Activated CD4-positive, alpha-beta memory T cell treated with anti-CD3 and anti-CD28 coated beads for 36 hours (primary cell): Measurements from ENCODE around the gene ADAMTS3. TPM values are rescaled to one million over a fixed set of nuclear protein-coding genes. Genes with fewer than 3 reads are reported as not detected.

Source experiments
- CTCF ChIA-PET: fragments of 350-600 bp; sonication (Branson Sonifier 250); formaldehyde crosslinking; loops from one replicate; lab custom pipeline; 2021; ENCODE audit warnings: antibody characterized with exemption, inconsistent platforms; lab: Charles Lee
- POLR2A ChIA-PET: fragments of 350-600 bp; sonication (Branson Sonifier 250); formaldehyde crosslinking; loops from one replicate; lab custom pipeline; 2021; ENCODE audit warnings: antibody characterized with exemption; lab: Charles Lee
- DNase-seq: peaks from one replicate; pipeline ENCODE4 v3.0.0-alpha.2; 2020
- H3K27ac Mint-ChIP-seq: one replicate; pipeline ENCODE4 v1.8.0; 2021; ENCODE audit warnings: mixed read lengths
- H3K27me3 Mint-ChIP-seq: one replicate; pipeline ENCODE4 v1.8.0; 2021; ENCODE audit warnings: mixed read lengths
- H3K36me3 Mint-ChIP-seq: one replicate; pipeline ENCODE4 v1.8.0; 2021; ENCODE audit warnings: mixed read lengths
- H3K4me1 Mint-ChIP-seq: one replicate; pipeline ENCODE4 v1.8.0; 2021; ENCODE audit warnings: low read depth, mixed read lengths
- H3K4me3 Mint-ChIP-seq: one replicate; pipeline ENCODE4 v1.8.0; 2021; ENCODE audit warnings: mild to moderate bottlenecking, mixed read lengths
- H3K9me3 Mint-ChIP-seq: one replicate; pipeline ENCODE4 v1.8.0; 2021; ENCODE audit warnings: mixed read lengths
- intact Hi-C: fragments of 100-400 bp; cut with micrococcal nuclease; formaldehyde crosslinking; loops from one replicate; pipeline ENCODE4 v1.15.1; 2023
- total RNA-seq, 2 experiments: library from RNA; stranded (reverse); gene quantifications; one replicate each; pipeline ENCODE4 v1.2.3, GENCODE V29; 2021

ADAMTS3 gene
- total RNA-seq, 2 experiments from 2014 or later = not detected

GRCh38 chr4:72318421-72319170 is 250.4 kb downstream of the ADAMTS3 start:
- H3K4me1 Mint-ChIP-seq = peaks cover 6% of the 10 kb centered on the region
- H3K27ac Mint-ChIP-seq = no peak overlapping the region
- H3K27me3 Mint-ChIP-seq = peaks cover 5% of the 10 kb centered on the region
- CTCF ChIA-PET = interaction anchor here (0.6 to 1.2 kb wide), 3 partner anchors 8 to 16 kb away, joined by 3 to 5 read pairs (median 4); no protein-coding TSS in a partner anchor
- H3K4me3 Mint-ChIP-seq = no peak overlapping the region
- H3K9me3 Mint-ChIP-seq = no peaks in the 10 kb centered on the region
- intact Hi-C loops = no loop called here
- DNase-seq = no peak
- H3K36me3 Mint-ChIP-seq = no peaks in the 10 kb centered on the region
- POLR2A ChIA-PET = no interaction called here

GRCh38 chr4:72314869-72315268 is 254.2 kb downstream of the ADAMTS3 start:
- no peak for DNase-seq
- H3K27me3 Mint-ChIP-seq = no peaks in the 10 kb centered on the region
- ChIA-PET POLR2A (interaction anchor here (0.5 kb wide), 1 partner anchor 34 kb away, joined by 4 read pairs; no protein-coding TSS in a partner anchor), CTCF (interaction anchor here (1.0 to 1.8 kb wide), 2 partner anchors 10 to 12 kb away, joined by 3 to 7 read pairs; no protein-coding TSS in a partner anchor)
- no peak overlapping the region for H3K4me3 Mint-ChIP-seq
- H3K9me3 Mint-ChIP-seq = no peaks in the 10 kb centered on the region
- intact Hi-C loops = no loop called here
- peaks cover 6% of the 10 kb centered on the region for H3K4me1 Mint-ChIP-seq
- no peaks in the 10 kb centered on the region for H3K36me3 Mint-ChIP-seq
- no peak overlapping the region for H3K27ac Mint-ChIP-seq

- ChIA-PET POLR2A (no interaction called here), CTCF (interaction anchor here (0.6 to 2.4 kb wide), 4 partner anchors 9 to 757 kb away, joined by 3 to 8 read pairs (median 5); no protein-coding TSS in a partner anchor)
- Mint-ChIP-seq H3K9me3 (no peaks in the 10 kb centered on the region), H3K4me1 (no peaks in the 10 kb centered on the region), H3K27me3 (peaks cover 2% of the 10 kb centered on the region), H3K27ac (no peak overlapping the region), H3K36me3 (no peaks in the 10 kb centered on the region), H3K4me3 (no peak overlapping the region)
- intact Hi-C loops = no loop called here
- DNase-seq = no peak
Observed at GRCh38 chr4:72313121-72313520, 255.9 kb downstream of the ADAMTS3 start.

GRCh38 chr4:72312032-72312650 is 256.9 kb downstream of the ADAMTS3 start:
- H3K9me3 Mint-ChIP-seq = no peaks in the 10 kb centered on the region
- H3K27me3 Mint-ChIP-seq = peaks cover 2% of the 10 kb centered on the region
- POLR2A ChIA-PET = no interaction called here
- H3K27ac Mint-ChIP-seq = no peak overlapping the region
- no peaks in the 10 kb centered on the region for H3K4me1 Mint-ChIP-seq
- CTCF ChIA-PET = interaction anchor here (0.6 to 2.4 kb wide), 4 partner anchors 8 to 16 kb away, joined by 3 to 8 read pairs (median 5); no protein-coding TSS in a partner anchor
- H3K4me3 Mint-ChIP-seq = no peak overlapping the region
- H3K36me3 Mint-ChIP-seq = no peaks in the 10 kb centered on the region
- intact Hi-C loops = no loop called here
- no peak for DNase-seq

GRCh38 chr4:72311291-72311690 is 257.7 kb downstream of the ADAMTS3 start:
- no peak overlapping the region for H3K4me3 Mint-ChIP-seq
- H3K9me3 Mint-ChIP-seq = no peaks in the 10 kb centered on the region
- no peak overlapping the region for H3K27ac Mint-ChIP-seq
- H3K4me1 Mint-ChIP-seq = no peaks in the 10 kb centered on the region
- CTCF ChIA-PET = no interaction called here
- POLR2A ChIA-PET = no interaction called here
- no peak for DNase-seq
- no peaks in the 10 kb centered on the region for H3K36me3 Mint-ChIP-seq
- peaks cover 2% of the 10 kb centered on the region for H3K27me3 Mint-ChIP-seq
- intact Hi-C loops = no loop called here

- DNase-seq = no peak
- Mint-ChIP-seq H3K36me3 (no peaks in the 10 kb centered on the region), H3K4me1 (no peaks in the 10 kb centered on the region), H3K27me3 (peaks cover 2% of the 10 kb centered on the region), H3K9me3 (no peaks in the 10 kb centered on the region), H3K4me3 (no peak overlapping the region), H3K27ac (no peak overlapping the region)
- intact Hi-C loops = loop anchor here (10.0 kb wide), 1 partner anchor 191 kb away; no protein-coding TSS in a partner anchor
- CTCF ChIA-PET = interaction anchor here (1.5 kb wide), 1 partner anchor 9 kb away, joined by 3 read pairs; no protein-coding TSS in a partner anchor
- POLR2A ChIA-PET = no interaction called here
Observed at GRCh38 chr4:72305620-72306019, 263.4 kb downstream of the ADAMTS3 start.

GRCh38 chr4:72305080-72305479 is 263.9 kb downstream of the ADAMTS3 start:
- intact Hi-C loops = loop anchor here (10.0 kb wide), 1 partner anchor 190 kb away; no protein-coding TSS in a partner anchor
- no peaks in the 10 kb centered on the region for H3K36me3 Mint-ChIP-seq
- ChIA-PET POLR2A (no interaction called here), CTCF (interaction anchor here (1.1 to 1.7 kb wide), 3 partner anchors 8 to 10 kb away, joined by 3 to 8 read pairs (median 3); no protein-coding TSS in a partner anchor)
- no peak overlapping the region for H3K27ac Mint-ChIP-seq
- H3K4me3 Mint-ChIP-seq = no peak overlapping the region
- peaks cover 2% of the 10 kb centered on the region for H3K27me3 Mint-ChIP-seq
- DNase-seq = no peak
- H3K9me3 Mint-ChIP-seq = no peaks in the 10 kb centered on the region
- H3K4me1 Mint-ChIP-seq = no peaks in the 10 kb centered on the region

GRCh38 chr4:72302981-72303704 is 265.9 kb downstream of the ADAMTS3 start:
- no peaks in the 10 kb centered on the region for H3K4me1 Mint-ChIP-seq
- H3K27ac Mint-ChIP-seq = no peak overlapping the region
- ChIA-PET CTCF (interaction anchor here (0.6 to 2.1 kb wide), 15 partner anchors 9 to 1702 kb away, joined by 3 to 11 read pairs (median 4); no protein-coding TSS in a partner anchor), POLR2A (interaction anchor here (0.6 kb wide), 1 partner anchor 71 kb away, joined by 6 read pairs; no protein-coding TSS in a partner anchor)
- H3K4me3 Mint-ChIP-seq = no peak overlapping the region
- no peaks in the 10 kb centered on the region for H3K36me3 Mint-ChIP-seq
- H3K9me3 Mint-ChIP-seq = no peaks in the 10 kb centered on the region
- intact Hi-C loops = loop anchor here (5.0 to 10.0 kb wide), 2 partner anchors 188 to 1701 kb away; no protein-coding TSS in a partner anchor
- DNase-seq = peak; percentile 40
- no peaks in the 10 kb centered on the region for H3K27me3 Mint-ChIP-seq

GRCh38 chr4:72301759-72302158 is 267.3 kb downstream of the ADAMTS3 start:
- no peak overlapping the region for H3K27ac Mint-ChIP-seq
- no peaks in the 10 kb centered on the region for H3K36me3 Mint-ChIP-seq
- no peaks in the 10 kb centered on the region for H3K9me3 Mint-ChIP-seq
- no peaks in the 10 kb centered on the region for H3K4me1 Mint-ChIP-seq
- H3K4me3 Mint-ChIP-seq = no peak overlapping the region
- no peaks in the 10 kb centered on the region for H3K27me3 Mint-ChIP-seq
- intact Hi-C loops = loop anchor here (5.0 to 10.0 kb wide), 2 partner anchors 187 to 1699 kb away; no protein-coding TSS in a partner anchor
- POLR2A ChIA-PET = no interaction called here
- CTCF ChIA-PET = interaction anchor here (0.7 to 1.4 kb wide), 3 partner anchors 8 to 46 kb away, joined by 3 to 5 read pairs (median 4); no protein-coding TSS in a partner anchor
- DNase-seq = no peak

GRCh38 chr4:72300126-72300525 is 268.9 kb downstream of the ADAMTS3 start:
- Mint-ChIP-seq H3K27ac (no peak overlapping the region), H3K27me3 (no peaks in the 10 kb centered on the region), H3K4me1 (no peaks in the 10 kb centered on the region), H3K9me3 (no peaks in the 10 kb centered on the region), H3K36me3 (no peaks in the 10 kb centered on the region), H3K4me3 (no peak overlapping the region)
- ChIA-PET CTCF (no interaction called here), POLR2A (no interaction called here)
- intact Hi-C loops = loop anchor here (5.0 to 10.0 kb wide), 2 partner anchors 185 to 1698 kb away; no protein-coding TSS in a partner anchor
- no peak for DNase-seq

- Mint-ChIP-seq H3K4me3 (no peak overlapping the region), H3K4me1 (no peaks in the 10 kb centered on the region), H3K9me3 (no peaks in the 10 kb centered on the region), H3K36me3 (no peaks in the 10 kb centered on the region), H3K27me3 (peaks cover 2% of the 10 kb centered on the region), H3K27ac (no peak overlapping the region)
- CTCF ChIA-PET = interaction anchor here (0.6 kb wide), 1 partner anchor 10 kb away, joined by 3 read pairs; no protein-coding TSS in a partner anchor
- intact Hi-C loops = no loop called here
- POLR2A ChIA-PET = interaction anchor here (1.0 kb wide), 1 partner anchor 31 kb away, joined by 3 read pairs; no protein-coding TSS in a partner anchor
- DNase-seq = no peak
Observed at GRCh38 chr4:72295966-72296557, 273.0 kb downstream of the ADAMTS3 start.
